ENCODE measurements around the gene DRC7. TPM values are rescaled to one million over a fixed set of nuclear protein-coding genes. Genes with fewer than 3 reads are reported as not detected.

DRC7 gene
- polyA plus RNA-seq, 1 of the 3 experiments (the other 2 are of a cell fraction), result 0.58 TPM

- H4K20me1 ChIP-seq (ENCODE audit: insufficient read depth), result no peaks in the 10 kb centered on the region
- WGBS (ENCODE audit: low lambda C conversion rate), result 59% methylated on average over 21 of the region's 24 CpGs
- H3K27me3 ChIP-seq (ENCODE audit: insufficient read depth), result no peaks in the 10 kb centered on the region
- H2AFZ ChIP-seq (ENCODE audit: low read depth), result no peak overlapping the region
- H3K9ac ChIP-seq, result no peak overlapping the region
- peaks cover 2 to 4% of the 10 kb centered on the region in 2 experiments; a peak in 1 of 4 replicates for H3K4me1 ChIP-seq (ENCODE audit: control insufficient read depth in 1 of 2, insufficient read depth in 2 of 2, low read depth in 1 of 2, low read length in 1 of 2)
- DNase-seq, result no peak
- ChIA-PET CTCF (interaction anchor here (0.7 to 6.3 kb wide), 7 partner anchors 9 to 375 kb away, joined by 3 to 129 read pairs (median 81); no protein-coding TSS in a partner anchor), POLR2A (no interaction called here)
- no peaks in the 10 kb centered on the region for H3K79me2 ChIP-seq (ENCODE audit: insufficient read depth)
- H3K9me2 ChIP-seq, result no peaks in the 10 kb centered on the region
- no peak overlapping the region for H3K27ac ChIP-seq (ENCODE audit: low read depth in 2 of 2, low read length in 1 of 2)
- no peaks in the 10 kb centered on the region for H3K36me3 ChIP-seq (replicated peaks in 1 of 2; ENCODE audit: control insufficient read depth in 1 of 2, insufficient read depth in 2 of 2, low read length in 1 of 2)
- 0 out of 2 replicates have a peak overlapping the region, but pooled peaks have one; percentile 6 for H3K4me2 ChIP-seq
- H3F3A ChIP-seq (replicated peaks; ENCODE audit: insufficient read depth), result peaks cover 7% of the 10 kb centered on the region
- no peaks in the 10 kb centered on the region for H3K9me3 ChIP-seq
- TF ChIP-seq SIN3A (IDR thresholded peaks at IDR 0.05; ENCODE audit: borderline replicate concordance, low read depth, low read length), result no peak
- TF ChIP-seq RFX5 (IDR thresholded peaks at IDR 0.05; ENCODE audit: low read length), result no peak
- TF ChIP-seq CHD2 (IDR thresholded peaks at IDR 0.05; ENCODE audit: low read length, partially characterized antibody), result no peak
- no peak for TF ChIP-seq NRF1 (IDR thresholded peaks at IDR 0.05; ENCODE audit: low read depth, low read length)
- TF ChIP-seq EP300 (IDR thresholded peaks at IDR 0.05; ENCODE audit: borderline replicate concordance in 1 of 2, low read depth in 1 of 2, low read length in 1 of 2), result peak in 1 of 2 experiments; percentile 34; a peak in 1 of 4 replicates
- 0 out of 2 replicates have a peak, but pooled peaks have one; percentile 34 for TF ChIP-seq NFIC (IDR thresholded peaks at IDR 0.05; ENCODE audit: borderline replicate concordance)
- 0 out of 2 replicates have a peak, but pooled peaks have one; percentile 22 for TF ChIP-seq MAX (IDR thresholded peaks at IDR 0.05; ENCODE audit: low read depth)
- no peak for TF ChIP-seq MXI1 (IDR thresholded peaks at IDR 0.05; ENCODE audit: low read depth, low read length)
- peak; percentile 34; the same call in 1 of the 2 replicates for TF ChIP-seq FOSL2 (IDR thresholded peaks at IDR 0.05; ENCODE audit: borderline replicate concordance, low read depth)
- no peak overlapping the region for H3K4me3 ChIP-seq (ENCODE audit: low read depth in 2 of 2, low read length in 1 of 2)
These were observed 48.8 kb upstream of the DRC7 start for GRCh38 chr16:57645691-57646387.

GRCh38 chr16:57646388-57647039 is 48.1 kb upstream of the DRC7 start:
- Histone ChIP-seq H3K9me3 (no peaks in the 10 kb centered on the region), H3K27me3 (ENCODE audit: insufficient read depth) (no peaks in the 10 kb centered on the region), H2AFZ (ENCODE audit: low read depth) (no peak overlapping the region), H3K4me1 (ENCODE audit: control insufficient read depth in 1 of 2, insufficient read depth in 2 of 2, low read depth in 1 of 2, low read length in 1 of 2) (peaks cover 2 to 4% of the 10 kb centered on the region in 2 experiments; a peak in 1 of 4 replicates), H3K9me2 (no peaks in the 10 kb centered on the region), H3K27ac (ENCODE audit: low read depth in 2 of 2, low read length in 1 of 2) (no peak overlapping the region), H4K20me1 (ENCODE audit: insufficient read depth) (no peaks in the 10 kb centered on the region), H3K36me3 (replicated peaks in 1 of 2; ENCODE audit: control insufficient read depth in 1 of 2, insufficient read depth in 2 of 2, low read length in 1 of 2) (no peaks in the 10 kb centered on the region), H3K4me3 (ENCODE audit: low read depth in 2 of 2, low read length in 1 of 2) (no peak overlapping the region), H3K9ac (no peak overlapping the region), H3K4me2 (0 out of 2 replicates have a peak overlapping the region, but pooled peaks have one; percentile 6), H3K79me2 (ENCODE audit: insufficient read depth) (no peaks in the 10 kb centered on the region), H3F3A (replicated peaks; ENCODE audit: insufficient read depth) (peaks cover 7% of the 10 kb centered on the region)
- TF ChIP-seq RCOR1 (IDR thresholded peaks at IDR 0.05; ENCODE audit: low read length), result no peak
- 86% methylated on average over 6 of the region's 14 CpGs for WGBS (ENCODE audit: low lambda C conversion rate)
- CTCF ChIA-PET, result interaction anchor here (0.7 to 6.3 kb wide), 14 partner anchors 10 to 375 kb away, joined by 3 to 129 read pairs (median 16); partner anchors contain the start of genes USB1 and ZNF319
- no peak for DNase-seq
- POLR2A ChIA-PET, result no interaction called here
